ENCODE measurements around the gene CTTNBP2NL.

The CTTNBP2NL gene, protein sequence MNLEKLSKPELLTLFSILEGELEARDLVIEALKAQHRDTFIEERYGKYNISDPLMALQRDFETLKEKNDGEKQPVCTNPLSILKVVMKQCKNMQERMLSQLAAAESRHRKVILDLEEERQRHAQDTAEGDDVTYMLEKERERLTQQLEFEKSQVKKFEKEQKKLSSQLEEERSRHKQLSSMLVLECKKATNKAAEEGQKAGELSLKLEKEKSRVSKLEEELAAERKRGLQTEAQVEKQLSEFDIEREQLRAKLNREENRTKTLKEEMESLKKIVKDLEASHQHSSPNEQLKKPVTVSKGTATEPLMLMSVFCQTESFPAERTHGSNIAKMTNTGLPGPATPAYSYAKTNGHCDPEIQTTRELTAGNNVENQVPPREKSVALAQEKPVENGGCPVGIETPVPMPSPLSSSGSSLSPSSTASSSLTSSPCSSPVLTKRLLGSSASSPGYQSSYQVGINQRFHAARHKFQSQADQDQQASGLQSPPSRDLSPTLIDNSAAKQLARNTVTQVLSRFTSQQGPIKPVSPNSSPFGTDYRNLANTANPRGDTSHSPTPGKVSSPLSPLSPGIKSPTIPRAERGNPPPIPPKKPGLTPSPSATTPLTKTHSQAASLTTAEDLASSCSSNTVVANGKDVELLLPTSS

GRCh38 chr1:112395821-112396652 lies at the start of gene CTTNBP2NL:
Gene CTTNBP2NL (plus strand): TSS chr1:112396214. CDS start chr1:112416166, 19,952 bp downstream.
- DNase-seq (ENCODE audit: low read depth in 2 of 2): peak; percentile 73 to 79

DNA sequence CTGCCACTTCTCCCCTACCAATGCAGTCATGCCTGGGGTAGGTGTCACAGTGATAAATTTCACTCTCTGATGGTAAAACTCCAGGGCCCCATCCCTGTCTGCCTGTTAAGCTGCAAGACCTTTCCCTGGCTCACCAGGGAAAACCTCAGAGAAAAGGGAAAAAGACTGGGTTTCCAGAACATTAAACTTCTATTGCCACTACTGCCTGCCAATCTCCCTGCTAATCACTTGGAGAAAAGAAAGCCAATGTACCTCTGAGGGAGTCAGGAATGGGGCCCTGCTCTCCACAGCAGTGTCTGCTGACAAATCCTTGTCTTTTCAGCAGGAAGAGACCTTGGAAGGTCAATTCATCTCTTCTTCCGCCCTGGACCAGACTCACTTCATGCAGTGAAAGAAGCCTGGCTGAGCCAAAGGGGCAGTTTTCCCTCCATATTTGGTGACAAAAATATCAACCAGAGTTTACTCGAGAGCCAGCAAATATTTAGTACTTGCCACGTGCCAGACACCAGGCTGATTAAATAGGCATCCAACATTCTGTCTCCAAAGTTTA lies 49.1 kb upstream of the CTTNBP2NL start:
- no peak for DNase-seq (ENCODE audit: low read depth in 2 of 2)

- DNase-seq (ENCODE audit: low read depth in 2 of 2): no peak
Observed at GRCh38 chr1:112356765-112357164, 39.2 kb upstream of the CTTNBP2NL start.

- no peak for DNase-seq (ENCODE audit: low read depth in 2 of 2)
Observed at GRCh38 chr1:112357467-112357866, 38.5 kb upstream of the CTTNBP2NL start.

- no peak for DNase-seq (ENCODE audit: low read depth in 2 of 2)
Observed at GRCh38 chr1:112358061-112358770, 37.8 kb upstream of the CTTNBP2NL start.

DNA sequence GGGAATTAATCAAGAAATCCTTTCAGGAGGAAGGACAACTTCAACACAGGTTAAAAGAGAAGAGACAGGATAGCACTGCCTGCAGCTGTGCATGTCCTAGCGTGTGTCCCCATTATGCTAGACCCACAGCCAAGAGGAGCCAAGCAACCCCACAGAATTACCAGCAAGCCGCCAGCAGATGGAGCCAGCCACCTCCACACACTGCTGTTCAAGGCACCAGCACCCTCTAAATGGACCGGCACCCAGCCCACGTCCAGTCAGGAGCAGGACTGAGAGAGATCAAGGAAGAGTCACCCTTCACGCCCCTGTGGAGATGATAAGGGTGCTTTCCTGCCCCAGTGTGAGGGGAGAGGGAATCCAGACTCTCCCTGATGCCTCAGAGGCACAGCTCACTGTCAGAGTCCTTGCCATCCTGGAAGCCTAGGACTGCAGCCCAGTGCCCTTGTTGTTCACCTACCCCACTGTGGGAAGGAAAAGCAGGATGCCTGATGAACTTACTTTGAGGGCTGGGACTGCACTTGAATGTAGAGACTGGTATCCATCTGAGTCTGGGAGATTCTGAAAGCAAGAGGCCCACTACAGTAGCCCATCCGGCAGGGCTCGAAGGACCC lies 37.1 kb upstream of the CTTNBP2NL start:
- DNase-seq (ENCODE audit: low read depth in 2 of 2): peak; percentile 19 to 28

- no peak for DNase-seq (ENCODE audit: low read depth in 2 of 2)
Observed at GRCh38 chr1:112359961-112360767, 35.9 kb upstream of the CTTNBP2NL start.

DNA sequence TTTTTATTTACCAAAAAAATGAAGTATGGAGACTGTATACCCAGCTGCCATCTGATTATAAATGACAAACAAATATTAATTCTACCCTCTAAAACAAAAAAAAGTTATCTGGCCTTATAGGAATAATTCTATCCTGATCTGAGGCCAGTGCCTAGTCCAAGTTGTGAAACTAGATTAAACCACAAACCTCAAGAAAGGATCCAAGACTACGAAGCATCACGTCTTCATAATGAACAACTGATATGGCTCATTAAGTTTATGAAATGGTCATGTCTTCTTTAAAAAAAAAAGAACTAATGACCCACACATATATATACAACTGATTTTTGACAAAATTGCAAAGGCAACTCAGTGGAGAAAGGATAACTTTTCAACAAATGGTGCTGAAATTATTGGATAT lies 32.4 kb upstream of the CTTNBP2NL start:
- no peak for DNase-seq (ENCODE audit: low read depth in 2 of 2)

DNA sequence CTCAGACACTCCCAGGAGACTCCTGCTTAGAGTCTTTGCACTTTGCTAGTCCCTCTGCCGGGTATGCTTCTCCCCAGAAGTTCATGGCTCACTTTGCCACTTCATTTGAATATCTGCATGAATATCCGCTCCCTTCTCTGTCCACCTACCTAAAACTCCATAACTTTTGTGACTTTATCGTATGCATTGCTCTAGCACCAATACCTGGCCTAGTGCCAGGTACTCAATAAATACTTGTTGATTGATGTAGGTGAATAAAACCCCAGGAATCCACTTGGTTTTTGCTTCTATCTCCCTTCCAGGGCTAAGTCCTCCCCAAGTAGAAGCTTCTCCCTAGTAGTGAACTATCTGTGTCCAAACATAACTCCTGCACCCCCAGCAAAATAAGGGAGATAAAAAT lies 27.8 kb upstream of the CTTNBP2NL start:
- no peak for DNase-seq (ENCODE audit: low read depth in 2 of 2)

- peak; percentile 82 to 90 for DNase-seq (ENCODE audit: low read depth in 2 of 2)
Observed at GRCh38 chr1:112369392-112370285, 26.4 kb upstream of the CTTNBP2NL start.

GRCh38 chr1:112370996-112371395 lies 25.0 kb upstream of the CTTNBP2NL start:
- DNase-seq (ENCODE audit: low read depth in 2 of 2): no peak

DNA sequence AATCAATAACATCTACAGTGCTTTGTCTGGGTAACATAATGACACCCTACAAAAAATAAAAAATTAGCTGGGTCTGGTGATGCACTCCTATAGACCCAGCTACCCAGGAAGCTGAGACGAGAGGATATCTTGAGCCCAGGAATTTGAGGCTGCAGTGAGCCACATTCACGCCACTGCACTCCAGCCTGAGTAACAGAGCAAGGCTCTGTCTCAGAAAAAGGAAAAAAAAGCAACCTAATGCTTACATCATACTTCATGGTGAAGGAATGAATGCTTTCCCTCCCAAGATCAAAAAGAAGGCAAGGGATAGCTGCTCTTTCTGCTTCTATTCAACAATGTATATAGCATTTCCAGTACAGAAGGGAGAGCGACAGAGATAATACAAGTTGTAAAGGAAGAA lies 24.2 kb upstream of the CTTNBP2NL start:
- DNase-seq (ENCODE audit: low read depth in 2 of 2): no peak

- no peak for DNase-seq (ENCODE audit: low read depth in 2 of 2)
Observed at GRCh38 chr1:112373806-112374205, 22.2 kb upstream of the CTTNBP2NL start.

DNA sequence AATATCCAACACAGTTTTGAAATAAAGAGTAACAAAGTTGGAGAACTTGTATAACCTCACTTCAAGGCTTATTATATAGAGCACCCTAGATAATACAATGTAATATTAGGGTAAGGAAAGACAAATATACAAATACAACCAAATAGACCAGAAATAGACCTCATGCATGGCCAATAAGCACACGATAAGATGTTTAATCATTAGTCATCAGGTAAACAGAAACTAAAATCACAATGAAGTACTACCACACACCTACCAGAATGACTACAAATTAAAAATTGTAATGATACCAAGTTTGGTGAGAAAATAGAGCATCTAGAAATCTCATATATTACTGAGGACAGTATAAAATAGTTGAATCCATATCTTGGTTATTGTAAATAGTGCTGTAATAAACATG lies 20.3 kb upstream of the CTTNBP2NL start:
- DNase-seq (ENCODE audit: low read depth in 2 of 2): no peak

GRCh38 chr1:112380356-112380755 lies 15.7 kb upstream of the CTTNBP2NL start:
- DNase-seq (ENCODE audit: low read depth in 2 of 2): no peak

DNA sequence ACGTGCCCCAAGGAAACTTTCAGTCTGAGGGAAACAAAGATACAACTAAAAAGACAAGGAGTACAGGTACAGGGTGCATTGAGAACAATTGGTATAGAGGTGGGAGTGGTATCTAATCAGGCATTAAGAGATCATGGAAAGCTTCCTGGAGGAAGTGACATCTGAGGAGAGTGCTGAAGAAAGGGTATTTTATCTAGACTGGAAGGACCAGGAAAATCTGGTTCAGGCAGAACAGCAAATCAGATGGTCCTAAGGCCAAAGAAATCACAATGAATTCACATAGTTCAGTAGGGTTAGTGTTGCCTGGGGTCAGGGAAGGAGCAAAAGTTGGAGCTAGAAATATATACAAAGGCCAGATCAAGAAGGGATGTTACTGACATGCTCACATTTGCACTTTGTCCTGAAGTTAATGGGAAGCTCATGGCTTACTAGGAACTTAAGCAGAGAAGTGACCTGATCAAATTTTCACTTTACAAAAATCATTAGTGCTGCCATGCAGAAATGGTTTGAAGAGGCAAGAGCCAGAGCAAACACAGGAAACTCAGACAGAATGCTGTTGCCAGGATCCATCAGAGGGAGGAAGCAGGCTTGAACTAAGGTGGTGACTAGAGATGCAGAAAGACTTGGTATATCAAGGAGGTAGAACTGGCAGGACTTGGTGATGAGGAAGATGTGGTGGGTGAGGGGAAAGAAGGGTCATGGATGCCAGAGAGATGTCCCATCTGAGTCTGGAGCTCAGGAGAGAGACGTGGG lies 14.5 kb upstream of the CTTNBP2NL start:
- DNase-seq (ENCODE audit: low read depth in 2 of 2): no peak

DNA sequence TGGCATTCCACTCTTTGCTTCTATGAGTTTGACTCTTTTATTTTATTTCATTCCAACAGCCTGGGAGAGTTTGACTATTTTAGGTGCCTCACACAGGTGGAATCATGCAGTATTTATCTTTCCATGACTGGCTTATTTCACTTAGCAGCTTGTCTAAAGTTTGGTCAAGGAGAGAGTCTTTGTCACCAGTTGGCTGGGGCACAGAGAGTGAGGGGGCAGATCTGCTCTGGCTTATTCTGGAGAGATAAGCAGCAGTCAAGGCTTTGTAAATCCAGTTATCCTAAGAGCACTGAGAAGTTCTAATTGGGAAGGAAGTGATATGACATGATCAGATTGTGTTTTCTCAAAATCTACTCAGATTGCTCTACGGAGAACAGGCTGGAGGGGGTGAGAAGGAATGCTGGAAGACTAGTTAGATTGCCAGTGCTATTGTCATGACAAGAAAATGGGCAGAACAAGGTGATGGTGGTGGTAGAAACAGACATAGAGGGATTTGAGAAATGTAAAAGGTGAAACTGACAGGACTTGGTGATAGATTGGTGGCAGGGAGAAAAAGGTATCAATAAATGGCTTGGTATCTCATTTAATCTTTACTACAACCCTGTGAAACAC lies 12.1 kb upstream of the CTTNBP2NL start:
- no peak for DNase-seq (ENCODE audit: low read depth in 2 of 2)

Measured in stimulated activated CD4-positive, alpha-beta T cell treated with anti-CD3 and anti-CD28 coated beads, Interleukin-4, amount 100 ng/mL, for 48 hours (primary cell).